Peyer's patch (tissue), 4 donors: ENCODE results near the gene TOB1.

Experiments
- POLR2A ChIP-seq, 2 donors: fragments of 450-650 bp; IDR thresholded peaks; one replicate each; pipeline ENCODE4 v1.5.1; 2017; ENCODE audit warnings: antibody characterized with exemption in 2 of 2, mild to moderate bottlenecking in 2 of 2, moderate library complexity in 2 of 2
- TF ChIP-seq, protein P1 (sequence below), 6 experiments: fragments of 450-650 bp in 4 of 6; fragments of 200-600 bp in 2 of 6; sonication (generic) in 1 of 6; IDR thresholded peaks; one replicate each; pipeline ENCODE4 v1.5.1; 2017 to 2019; ENCODE audit warnings: antibody characterized with exemption in 6 of 6, mild to moderate bottlenecking in 3 of 6, moderate library complexity in 1 of 6

DNA sequence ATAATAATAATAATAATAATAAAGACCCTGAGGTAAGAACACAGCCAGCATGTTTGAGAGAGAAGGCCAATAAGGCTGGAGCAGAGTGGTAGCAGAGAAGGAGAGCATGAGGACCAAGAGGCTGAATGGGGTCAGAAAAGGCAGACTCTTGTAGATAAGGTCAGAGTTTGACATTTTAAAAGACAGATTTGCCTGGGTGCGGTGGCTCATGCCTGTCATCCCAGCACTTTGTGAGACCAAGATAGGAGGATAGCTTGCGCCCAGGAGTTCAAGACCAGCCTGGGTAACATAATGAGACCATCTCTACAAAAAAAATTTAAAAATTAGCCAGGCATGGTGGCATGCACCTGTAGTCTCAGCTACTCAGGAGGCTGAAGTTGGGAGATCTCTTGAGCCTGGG lies 41.7 kb downstream of the TOB1 start:
- TF ChIP-seq, protein P1, sequence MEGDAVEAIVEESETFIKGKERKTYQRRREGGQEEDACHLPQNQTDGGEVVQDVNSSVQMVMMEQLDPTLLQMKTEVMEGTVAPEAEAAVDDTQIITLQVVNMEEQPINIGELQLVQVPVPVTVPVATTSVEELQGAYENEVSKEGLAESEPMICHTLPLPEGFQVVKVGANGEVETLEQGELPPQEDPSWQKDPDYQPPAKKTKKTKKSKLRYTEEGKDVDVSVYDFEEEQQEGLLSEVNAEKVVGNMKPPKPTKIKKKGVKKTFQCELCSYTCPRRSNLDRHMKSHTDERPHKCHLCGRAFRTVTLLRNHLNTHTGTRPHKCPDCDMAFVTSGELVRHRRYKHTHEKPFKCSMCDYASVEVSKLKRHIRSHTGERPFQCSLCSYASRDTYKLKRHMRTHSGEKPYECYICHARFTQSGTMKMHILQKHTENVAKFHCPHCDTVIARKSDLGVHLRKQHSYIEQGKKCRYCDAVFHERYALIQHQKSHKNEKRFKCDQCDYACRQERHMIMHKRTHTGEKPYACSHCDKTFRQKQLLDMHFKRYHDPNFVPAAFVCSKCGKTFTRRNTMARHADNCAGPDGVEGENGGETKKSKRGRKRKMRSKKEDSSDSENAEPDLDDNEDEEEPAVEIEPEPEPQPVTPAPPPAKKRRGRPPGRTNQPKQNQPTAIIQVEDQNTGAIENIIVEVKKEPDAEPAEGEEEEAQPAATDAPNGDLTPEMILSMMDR (IDR thresholded peaks at IDR 0.05), result no peak
- TF ChIP-seq POLR2A (IDR thresholded peaks at IDR 0.05), result no peak
